LoVo (cell line): ENCODE data around the gene GPR179.

Experiments
- DNase-seq: peaks from one replicate; pipeline ENCODE4 v3.0.0-alpha.2; 2016; ENCODE audit warnings: low spot score

Gene GPR179, protein sequence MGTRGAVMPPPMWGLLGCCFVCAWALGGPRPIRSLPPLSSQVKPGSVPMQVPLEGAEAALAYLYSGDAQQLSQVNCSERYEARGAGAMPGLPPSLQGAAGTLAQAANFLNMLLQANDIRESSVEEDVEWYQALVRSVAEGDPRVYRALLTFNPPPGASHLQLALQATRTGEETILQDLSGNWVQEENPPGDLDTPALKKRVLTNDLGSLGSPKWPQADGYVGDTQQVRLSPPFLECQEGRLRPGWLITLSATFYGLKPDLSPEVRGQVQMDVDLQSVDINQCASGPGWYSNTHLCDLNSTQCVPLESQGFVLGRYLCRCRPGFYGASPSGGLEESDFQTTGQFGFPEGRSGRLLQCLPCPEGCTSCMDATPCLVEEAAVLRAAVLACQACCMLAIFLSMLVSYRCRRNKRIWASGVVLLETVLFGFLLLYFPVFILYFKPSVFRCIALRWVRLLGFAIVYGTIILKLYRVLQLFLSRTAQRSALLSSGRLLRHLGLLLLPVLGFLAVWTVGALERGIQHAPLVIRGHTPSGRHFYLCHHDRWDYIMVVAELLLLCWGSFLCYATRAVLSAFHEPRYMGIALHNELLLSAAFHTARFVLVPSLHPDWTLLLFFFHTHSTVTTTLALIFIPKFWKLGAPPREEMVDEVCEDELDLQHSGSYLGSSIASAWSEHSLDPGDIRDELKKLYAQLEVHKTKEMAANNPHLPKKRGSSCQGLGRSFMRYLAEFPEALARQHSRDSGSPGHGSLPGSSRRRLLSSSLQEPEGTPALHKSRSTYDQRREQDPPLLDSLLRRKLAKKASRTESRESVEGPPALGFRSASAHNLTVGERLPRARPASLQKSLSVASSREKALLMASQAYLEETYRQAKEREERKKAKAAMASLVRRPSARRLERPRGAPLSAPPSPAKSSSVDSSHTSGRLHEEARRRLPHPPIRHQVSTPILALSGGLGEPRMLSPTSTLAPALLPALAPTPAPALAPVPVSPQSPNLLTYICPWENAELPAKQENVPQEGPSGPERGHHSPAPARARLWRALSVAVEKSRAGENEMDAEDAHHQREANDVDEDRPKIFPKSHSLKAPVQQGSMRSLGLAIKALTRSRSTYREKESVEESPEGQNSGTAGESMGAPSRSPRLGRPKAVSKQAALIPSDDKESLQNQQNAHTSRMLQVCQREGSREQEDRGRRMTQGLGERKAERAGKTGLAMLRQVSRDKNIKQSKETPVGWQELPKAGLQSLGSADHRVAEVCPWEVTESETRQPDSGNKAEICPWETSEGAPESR (N-terminal part only)

DNA sequence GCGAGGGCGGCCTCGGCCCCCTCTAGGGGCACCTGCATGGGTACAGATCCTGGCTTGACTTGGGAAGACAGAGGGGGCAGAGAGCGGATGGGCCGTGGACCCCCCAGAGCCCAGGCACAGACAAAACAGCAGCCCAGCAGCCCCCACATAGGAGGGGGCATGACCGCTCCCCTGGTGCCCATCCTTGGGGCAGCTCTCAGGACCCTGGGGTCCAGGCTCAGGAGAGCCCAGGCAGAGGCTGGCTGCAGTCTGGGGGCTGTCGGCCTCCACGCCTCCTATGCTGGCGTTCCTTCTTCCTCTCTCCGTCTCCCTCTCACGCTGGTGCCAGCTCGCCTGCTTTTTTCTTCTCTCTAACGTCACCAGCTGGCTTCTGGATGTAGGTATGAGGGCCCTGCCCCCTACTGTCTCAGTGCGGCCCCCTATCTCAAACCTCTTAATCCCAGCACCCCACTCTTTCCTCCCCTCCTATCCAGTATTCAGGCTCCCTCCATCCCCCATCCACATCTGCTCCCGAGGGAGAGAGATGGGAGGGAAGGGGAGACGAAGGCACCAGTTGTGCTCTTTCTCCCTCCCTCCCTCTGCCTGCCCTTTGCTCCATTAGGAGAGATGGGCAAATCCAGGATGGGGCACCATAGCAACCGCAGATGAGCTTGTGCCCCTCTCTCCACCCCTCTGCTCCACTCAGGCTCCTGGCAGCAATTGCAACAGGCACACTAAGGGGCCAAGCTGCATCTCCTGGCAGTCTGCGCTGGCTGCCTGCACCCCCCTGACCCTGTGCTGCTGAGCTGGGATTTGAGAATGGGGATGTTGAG lies at the start of gene GPR179:
Gene GPR179, minus strand, starts transcription at position 349 of the 812 bp plus-strand sequence. Its CDS starts 167 bp downstream, at position 182.
- no peak for DNase-seq

DNA sequence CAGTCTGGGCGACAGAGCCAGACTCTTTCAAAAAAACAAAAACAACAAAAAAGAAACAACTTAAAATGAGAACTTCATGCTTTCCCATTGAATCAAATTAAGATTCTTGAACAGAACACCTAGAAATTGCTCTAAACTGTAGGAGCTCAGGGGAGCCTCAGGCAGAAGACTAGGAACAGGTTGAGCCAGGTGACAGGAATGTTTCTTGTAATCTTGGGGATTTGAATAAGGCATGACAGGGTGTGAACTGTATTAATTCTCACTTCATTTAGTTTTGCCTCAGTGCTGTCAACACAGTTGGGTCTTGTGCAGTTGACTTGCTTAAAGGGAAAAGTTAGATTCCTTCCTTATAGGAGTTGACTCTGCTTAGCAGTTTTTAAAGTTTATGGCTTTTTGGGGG lies 35.7 kb upstream of the GPR179 start:
- DNase-seq, result no peak

DNA sequence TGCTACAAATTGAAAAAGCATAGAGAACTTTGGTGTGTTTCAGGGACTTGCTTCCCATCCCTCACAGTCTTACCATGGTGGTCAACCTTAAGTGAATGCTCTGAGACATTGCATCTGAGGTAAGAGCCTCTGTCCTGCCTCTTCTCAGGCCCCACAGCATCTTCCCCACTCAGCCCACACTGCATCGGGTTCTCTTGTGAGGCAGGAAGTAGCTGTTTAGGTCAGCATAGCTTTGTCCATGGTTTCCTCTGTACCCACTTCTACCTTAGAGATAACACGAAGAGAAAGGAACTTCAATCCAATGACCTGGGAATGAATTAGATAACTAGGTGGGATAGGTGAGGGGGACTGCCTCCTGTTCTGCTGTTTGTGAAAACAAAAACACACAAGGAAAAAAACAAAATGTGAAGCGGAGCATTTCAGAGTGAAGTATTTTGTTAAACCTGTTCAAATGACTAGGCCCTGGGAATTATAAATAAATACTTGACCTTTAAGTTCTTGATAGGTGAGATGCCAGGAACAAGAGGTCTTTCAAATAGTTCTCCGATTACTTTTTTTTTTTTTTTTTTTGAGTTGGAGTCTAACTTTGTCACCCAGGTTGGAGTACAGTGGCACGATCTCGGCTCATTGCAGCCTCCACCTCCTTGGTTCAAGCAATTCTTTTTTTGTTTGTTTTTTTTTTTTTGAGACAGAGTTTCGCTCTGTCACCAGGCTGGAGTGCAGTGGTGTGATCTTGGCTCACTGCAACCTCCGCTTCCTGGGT lies 25.5 kb upstream of the GPR179 start:
- no peak for DNase-seq

DNA sequence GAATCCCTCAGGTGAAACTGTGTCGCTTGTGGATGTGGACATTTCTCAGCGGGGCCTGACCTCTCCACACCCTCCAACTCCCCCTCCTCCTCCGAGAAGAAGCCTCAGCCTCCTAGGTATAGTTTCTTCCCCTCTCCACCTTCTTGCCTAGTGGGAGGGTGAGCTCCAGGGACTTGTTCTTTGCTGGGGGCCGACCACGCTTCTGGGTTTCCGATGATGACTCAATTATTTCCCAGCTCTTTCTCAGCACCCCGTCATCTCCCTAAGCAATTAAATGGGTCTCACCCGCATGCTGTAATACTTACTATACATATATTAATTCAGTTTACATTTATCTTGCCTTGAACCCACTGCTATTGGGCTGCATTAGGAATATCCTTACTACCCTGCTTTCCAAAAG lies 21.0 kb upstream of the GPR179 start:
- no peak for DNase-seq

DNA sequence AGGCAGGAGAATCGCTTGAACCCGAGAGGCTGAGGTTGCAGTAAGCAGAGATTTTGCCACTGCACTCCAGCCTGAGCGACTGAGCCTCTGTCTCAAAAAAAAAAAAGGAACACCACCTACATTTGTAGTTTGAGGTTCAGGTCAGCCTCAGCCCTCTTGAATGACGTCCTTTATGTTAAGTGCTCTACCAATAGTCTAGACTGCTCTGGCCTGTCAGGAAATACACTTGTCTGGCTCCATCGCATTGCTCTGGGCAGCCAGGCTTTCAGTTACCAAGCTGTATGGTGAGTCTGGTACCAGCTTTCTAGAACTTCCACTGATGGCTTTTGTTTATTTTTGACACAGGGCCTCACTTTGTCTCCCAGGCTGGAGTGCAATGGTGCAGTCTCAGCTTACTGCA lies 19.3 kb upstream of the GPR179 start:
- no peak for DNase-seq

GRCh38 chr17:38361694-38362465 lies 18.1 kb upstream of the GPR179 start:
- peak; percentile 77 for DNase-seq

DNA sequence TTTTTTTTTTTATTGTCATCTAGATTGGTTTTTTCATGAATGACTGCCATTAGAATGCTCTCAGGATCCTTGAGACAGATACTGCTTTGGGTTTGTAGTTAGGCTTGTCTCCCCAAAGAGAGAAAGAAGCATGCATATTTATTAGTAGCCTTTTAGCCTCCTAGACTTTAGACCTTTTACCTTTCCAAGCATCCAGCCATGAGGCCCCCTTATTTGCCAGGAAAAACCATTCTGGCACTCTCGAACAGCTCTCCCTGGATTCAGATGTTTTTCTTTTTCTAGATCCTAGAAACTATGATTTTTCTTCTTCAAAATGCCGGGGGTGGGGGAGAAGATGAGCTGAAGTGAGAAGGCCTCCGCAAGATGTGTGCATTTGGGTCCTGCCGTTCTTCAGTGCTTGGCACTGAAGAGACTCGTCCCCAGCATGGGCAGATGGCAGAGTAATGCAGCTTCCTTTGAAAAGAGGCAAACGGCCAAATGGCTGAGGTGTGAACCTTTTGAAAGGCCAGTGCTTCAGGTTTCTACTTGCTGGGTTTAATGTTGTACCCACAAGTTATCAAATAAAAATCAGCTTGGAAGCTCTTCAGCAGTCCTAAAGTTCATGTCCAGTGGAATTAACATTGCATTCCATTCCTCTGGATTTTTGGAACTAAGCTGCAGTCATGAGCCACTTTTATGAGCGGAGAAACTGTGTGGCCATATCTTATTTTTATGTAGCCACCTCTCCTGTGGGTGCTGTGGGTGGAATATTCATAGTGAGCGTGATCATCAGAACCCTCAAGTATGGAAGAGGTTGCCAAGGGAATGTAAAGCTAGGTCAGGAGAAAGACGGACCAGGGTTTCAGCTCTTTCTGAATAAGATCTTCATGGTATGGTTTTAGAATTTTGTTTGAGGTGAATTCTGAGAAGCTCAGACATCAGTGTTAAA lies 15.1 kb upstream of the GPR179 start:
- no peak for DNase-seq

DNA sequence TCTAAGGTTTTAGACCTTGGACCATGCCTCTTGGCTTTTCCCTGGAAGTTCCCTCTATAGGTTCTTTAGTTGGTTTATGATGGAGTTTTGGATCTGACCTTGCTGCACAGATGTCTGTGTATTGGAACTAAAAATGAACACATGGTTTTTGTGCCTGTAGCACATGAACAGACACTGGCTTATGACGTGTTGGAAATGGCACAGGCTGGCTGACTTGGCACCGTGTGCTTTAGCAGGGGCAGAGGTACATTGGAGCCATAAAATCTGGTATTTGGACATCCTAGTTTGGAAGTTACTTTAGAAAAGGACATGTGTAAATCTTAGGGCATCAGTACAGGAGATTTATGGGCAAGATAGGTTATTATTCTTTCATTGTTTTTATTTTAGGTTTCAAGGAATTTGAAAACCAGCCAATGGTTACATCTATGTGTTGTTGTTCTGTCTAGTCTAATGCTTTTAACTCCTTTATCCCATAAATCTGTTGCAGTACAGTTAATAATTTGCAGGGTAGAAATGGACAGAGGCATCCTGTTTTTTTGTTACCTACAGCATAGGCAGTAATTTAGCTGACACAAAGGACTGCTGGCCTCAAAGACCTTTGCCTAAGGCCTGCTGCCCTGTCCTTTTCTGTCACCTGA lies 13.8 kb upstream of the GPR179 start:
- no peak for DNase-seq

DNA sequence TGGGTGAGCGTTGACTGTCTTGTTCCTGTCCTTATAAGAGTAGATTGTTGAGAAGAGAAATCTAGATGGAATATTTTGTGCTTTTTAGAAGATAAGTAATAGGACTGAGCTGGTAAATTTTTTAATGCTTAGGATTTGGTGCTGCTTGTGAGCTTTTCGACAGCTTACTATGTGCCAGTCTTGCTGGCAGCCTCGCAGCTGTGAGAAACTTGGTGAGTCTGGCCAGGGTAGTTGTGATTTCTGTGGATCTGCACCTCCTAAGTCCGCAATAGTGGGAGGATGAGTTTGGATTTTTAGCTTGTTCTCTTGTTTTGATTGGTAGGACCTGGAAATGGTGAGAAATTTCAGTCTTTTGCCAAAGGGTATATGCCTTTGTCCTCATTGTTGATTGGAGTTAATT lies 11.5 kb upstream of the GPR179 start:
- DNase-seq, result no peak

DNA sequence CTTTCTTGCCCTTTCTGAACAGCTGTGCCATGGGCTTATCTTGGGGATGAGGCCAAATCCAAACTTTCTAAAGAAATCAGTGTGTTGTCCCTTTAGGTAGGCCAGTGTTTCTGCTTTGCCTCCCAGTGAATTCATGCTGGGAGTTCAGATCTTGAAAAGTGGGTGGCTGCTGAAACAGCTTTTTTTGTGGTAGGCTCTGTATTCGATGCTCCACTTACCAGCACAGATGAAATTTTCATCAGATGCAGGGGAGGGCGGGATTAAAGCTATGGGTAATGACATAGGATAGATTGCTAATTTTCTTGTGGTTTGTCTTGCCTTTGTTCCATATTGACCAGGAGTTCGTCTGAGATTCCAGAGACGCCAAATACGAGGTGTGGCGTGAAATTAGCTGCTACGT lies 10.7 kb upstream of the GPR179 start:
- no peak for DNase-seq

DNA sequence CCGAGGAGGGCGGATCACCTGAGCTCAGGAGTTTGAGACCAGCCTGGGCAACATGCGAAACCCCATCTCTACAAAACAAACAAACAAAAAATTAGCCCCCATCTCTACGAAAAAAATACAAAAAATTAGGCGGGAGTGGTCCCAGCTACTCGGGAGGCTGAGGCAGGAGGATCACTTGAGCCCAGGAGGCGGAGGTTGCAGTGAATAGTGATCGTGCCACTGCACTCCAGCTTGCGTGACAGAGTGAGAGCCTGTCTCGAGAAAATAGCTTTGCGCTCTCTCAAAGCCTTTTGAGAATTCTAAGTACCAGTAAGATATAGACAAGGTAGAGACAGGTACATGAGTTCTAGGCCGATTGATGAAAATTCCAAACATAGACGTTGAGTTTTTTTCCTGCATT lies 9.9 kb upstream of the GPR179 start:
- no peak for DNase-seq

- DNase-seq, result no peak
Measured at GRCh38 chr17:38353086-38353604, 9.4 kb upstream of the GPR179 start.

- no peak for DNase-seq
Measured at GRCh38 chr17:38352245-38353085, 8.7 kb upstream of the GPR179 start.

DNA sequence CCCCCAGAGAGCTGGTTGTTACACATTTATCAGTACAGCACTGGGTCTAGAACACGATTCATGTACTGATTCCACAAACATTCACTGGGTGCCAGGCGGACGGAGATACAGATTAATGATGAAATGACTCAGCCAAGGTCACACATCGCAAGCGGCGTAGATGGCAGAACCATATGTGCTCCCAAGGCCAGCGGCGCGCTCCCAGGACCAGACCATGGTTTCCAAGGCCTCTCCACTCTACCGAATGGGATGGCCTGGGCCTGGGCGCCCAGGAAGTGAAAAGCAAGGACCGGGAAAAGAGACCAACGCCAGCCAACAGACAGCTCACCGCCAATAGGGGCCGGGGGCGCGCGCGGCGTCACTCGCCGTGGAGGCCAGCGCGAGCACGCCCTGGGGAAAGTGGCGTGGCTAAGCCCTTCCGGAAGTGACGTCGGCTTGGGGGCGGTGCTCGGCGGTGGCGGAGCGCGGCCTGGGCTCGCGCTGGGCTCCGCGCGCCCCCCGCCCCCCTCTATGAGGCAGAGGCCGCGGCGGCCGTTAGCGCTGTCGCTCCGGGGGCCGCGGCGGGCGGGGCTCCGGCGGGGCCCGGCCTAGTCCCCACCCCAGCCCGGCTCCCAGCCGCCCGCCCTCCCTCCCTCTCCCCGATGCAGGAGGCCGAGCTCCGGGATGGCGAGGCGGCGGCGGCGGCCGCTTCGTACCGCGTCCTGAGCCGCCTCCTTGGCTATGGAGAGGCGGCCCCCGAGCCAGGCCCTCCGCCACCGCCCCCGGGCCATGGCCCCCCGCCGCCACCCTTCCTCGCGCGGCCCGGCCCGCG lies 7.9 kb upstream of the GPR179 start, which contains the start of gene SOCS7:
Gene SOCS7, plus strand, starts transcription at position 433 of the 811 bp plus-strand sequence. Its CDS starts 209 bp downstream, at position 642.
- DNase-seq, result peak; percentile 93

DNA sequence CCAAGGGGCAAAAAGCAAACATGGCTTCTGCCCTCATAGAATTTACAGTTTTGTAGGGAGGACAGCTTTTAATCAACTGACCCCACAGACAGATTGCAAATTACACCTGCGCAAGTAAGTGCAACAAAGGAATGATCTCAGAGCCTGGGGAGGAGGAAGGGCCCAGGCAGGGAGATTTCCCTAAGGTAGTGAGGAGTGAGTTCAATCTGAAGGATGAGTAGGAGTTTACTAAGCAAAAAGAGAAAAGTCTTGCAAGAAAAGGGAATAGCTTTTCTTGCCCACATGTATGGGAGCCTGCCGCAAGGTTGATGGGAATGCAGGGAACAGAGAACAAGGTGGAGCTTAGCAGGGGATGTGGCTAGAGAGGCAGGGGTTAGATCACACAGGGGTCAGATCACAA lies 6.3 kb upstream of the GPR179 start:
- DNase-seq, result no peak
